ENCODE measurements around the gene CYBB. TPM values are rescaled to one million over a fixed set of nuclear protein-coding genes. Genes with fewer than 3 reads are reported as not detected.

The CYBB gene
- not detected in 2 replicates for total RNA-seq

GRCh38 chrX:37779857-37780256 lies at the start of gene CYBB:
Gene CYBB (plus strand): TSS chrX:37780059. CDS start chrX:37780078, 19 bp downstream.

GRCh38 chrX:37846934-37847732 lies 67.3 kb downstream of the CYBB start, which contains the start of gene DYNLT3:
Gene DYNLT3 (minus strand): TSS chrX:37847571. CDS start chrX:37847510, 61 bp downstream.

Other genes starting within 250 kb of the CYBB start
- gene LANCL3, start 208.4 kb upstream of the CYBB start, total RNA-seq = 0.78 and 1.3 TPM in 2 replicates
- gene XK, start 94.3 kb upstream of the CYBB start, total RNA-seq = 0.13 and 0.22 TPM in 2 replicates
- 51.9 and 57.8 TPM in 2 replicates for gene DYNLT3, start 67.5 kb downstream of the CYBB start, total RNA-seq
- gene SYTL5, start 226.5 kb downstream of the CYBB start, total RNA-seq = under 0.01 TPM in 1 of 2 replicates, not detected in the other